Measurements from ENCODE around the gene FOXN3.

- TF ChIP-seq CTCF (IDR thresholded peaks at IDR 0.05; ENCODE audit: low read depth, low read length) = no peak
- no peak for TF ChIP-seq EZH2phosphoT487 (IDR thresholded peaks at IDR 0.05; ENCODE audit: low read depth)
These were observed 43.8 kb downstream of the FOXN3 start for GRCh38 chr14:89373185-89373584.

All from OCI-LY3 (cell line).